Smooth muscle cell (in vitro differentiated cells): ENCODE results near the gene SYF2. TPM values are rescaled to one million over a fixed set of nuclear protein-coding genes. Genes with fewer than 3 reads are reported as not detected.
A peak's percentile ranks its signal among the peaks of the same experiment; 100 is the strongest.

Source experiments
- DNase-seq: peaks from one replicate; lab custom pipeline; 2025; ENCODE audit not compliant: unreplicated experiment; lab: John Stamatoyannopoulos, UW
- H2AFZ ChIP-seq: fragments of 200-600 bp; sonication (generic); 2 replicates; pipeline ENCODE4 v1.6.0; 2016; ENCODE audit warnings: antibody characterized with exemption, low read depth, mild to moderate bottlenecking
- H3F3A ChIP-seq: fragments of 200-600 bp; sonication (generic); 2 replicates; pipeline ENCODE4 v1.6.0; 2017; ENCODE audit warnings: antibody characterized with exemption, low read depth
- H3K27ac ChIP-seq: fragments of 200-600 bp; sonication (generic); 2 replicates; pipeline ENCODE4 v1.5.1; 2016; ENCODE audit warnings: low read depth, mild to moderate bottlenecking
- H3K27me3 ChIP-seq: fragments of 200-600 bp; sonication (generic); 2 replicates; pipeline ENCODE4 v1.6.1; 2016; ENCODE audit warnings: low read depth, mild to moderate bottlenecking
- H3K36me3 ChIP-seq: fragments of 200-600 bp; sonication (generic); 2 replicates; pipeline ENCODE4 v1.5.1; 2016; ENCODE audit warnings: low read depth
- H3K4me1 ChIP-seq: fragments of 200-600 bp; sonication (generic); 2 replicates; pipeline ENCODE4 v1.5.1; 2016; ENCODE audit warnings: low read depth
- H3K4me2 ChIP-seq: fragments of 200-600 bp; sonication (generic); 2 replicates; pipeline ENCODE4 v1.6.0; 2016; ENCODE audit warnings: mild to moderate bottlenecking
- H3K4me3 ChIP-seq: fragments of 200-600 bp; sonication (generic); 2 replicates; pipeline ENCODE4 v1.5.1; 2016; ENCODE audit warnings: mild to moderate bottlenecking
- H3K79me2 ChIP-seq: fragments of 200-600 bp; sonication (generic); 2 replicates; pipeline ENCODE4 v1.6.0; 2016; ENCODE audit warnings: low read depth, mild to moderate bottlenecking
- H3K9ac ChIP-seq: fragments of 200-600 bp; sonication (generic); 2 replicates; pipeline ENCODE4 v1.6.0; 2016; ENCODE audit warnings: low read depth
- H3K9me3 ChIP-seq: fragments of 200-600 bp; sonication (generic); replicated peaks from 2 replicates; pipeline ENCODE4 v1.5.1; 2016; ENCODE audit warnings: low read depth
- H4K20me1 ChIP-seq: fragments of 200-600 bp; sonication (generic); 2 replicates; pipeline ENCODE4 v1.6.0; 2016; ENCODE audit warnings: low read depth
- CTCF ChIP-seq: fragments of 200-600 bp; sonication (generic); IDR thresholded peaks from 2 replicates; pipeline ENCODE4 v1.5.1; 2017; ENCODE audit warnings: borderline replicate concordance, mild to moderate bottlenecking, antibody characterized with exemption; ENCODE audit not compliant: insufficient read depth, poor library complexity, severe bottlenecking
- WGBS: methylation state at CpG from one replicate; pipeline ENCODE4 v1.1.7; 2016; ENCODE audit warnings: low lambda C conversion rate; 5-methylcytosine and 5-hydroxymethylcytosine counted together
- polyA plus RNA-seq: library from polyadenylated mRNA; unstranded; fragments of >200 nt; fragmentation: Nextera tagmentation; extraction: Ambion mirVana; gene quantifications from 2 replicates; pipeline ENCODE4 v1.2.1, GENCODE V29; 2016
- total RNA-seq: library from RNA; depleted of rRNA; stranded (reverse); fragments of >200 nt; gene quantifications from 2 replicates; pipeline ENCODE4 v1.2.3, GENCODE V29; 2014

Gene SYF2
- total and polyA plus RNA-seq, 2 experiments from 2014 or later = 28.1 to 61.1 TPM

GRCh38 chr1:25208092-25208491 is 24.2 kb downstream of the SYF2 start:
- DNase-seq = no peak
- Histone ChIP-seq H2AFZ (no peak overlapping the region), H3K36me3 (no peaks in the 10 kb centered on the region), H3K27ac (no peak overlapping the region), H4K20me1 (no peaks in the 10 kb centered on the region), H3K79me2 (no peaks in the 10 kb centered on the region), H3K4me2 (no peak overlapping the region), H3K4me1 (no peaks in the 10 kb centered on the region), H3K4me3 (no peak overlapping the region), H3K27me3 (no peaks in the 10 kb centered on the region), H3K9me3 (no peaks in the 10 kb centered on the region), H3K9ac (no peak overlapping the region), H3F3A (no peaks in the 10 kb centered on the region)
- no peak for TF ChIP-seq CTCF
- 87% methylated on average over 1 of the region's 1 CpG for WGBS

- DNase-seq = no peak
- H3K4me1 ChIP-seq = no peaks in the 10 kb centered on the region
- no peak overlapping the region for H2AFZ ChIP-seq
- no peaks in the 10 kb centered on the region for H3K79me2 ChIP-seq
- no peak overlapping the region for H3K4me2 ChIP-seq
- H4K20me1 ChIP-seq = no peaks in the 10 kb centered on the region
- H3K27ac ChIP-seq = no peak overlapping the region
- H3K27me3 ChIP-seq = no peaks in the 10 kb centered on the region
- no peak overlapping the region for H3K9ac ChIP-seq
- H3K36me3 ChIP-seq = no peaks in the 10 kb centered on the region
- whole genome bisulfite sequencing = 97% methylated on average over 5 of the region's 5 CpGs
- no peak for TF ChIP-seq CTCF
- H3K4me3 ChIP-seq = no peak overlapping the region
- no peaks in the 10 kb centered on the region for H3F3A ChIP-seq
- H3K9me3 ChIP-seq = no peaks in the 10 kb centered on the region
Measured at GRCh38 chr1:25206201-25206600, 26.1 kb downstream of the SYF2 start.

- H3F3A ChIP-seq = no peaks in the 10 kb centered on the region
- H3K36me3 ChIP-seq = no peaks in the 10 kb centered on the region
- 95% methylated on average over 5 of the region's 5 CpGs for WGBS
- TF ChIP-seq CTCF = no peak
- DNase-seq = no peak
- no peak overlapping the region for H3K4me2 ChIP-seq
- H4K20me1 ChIP-seq = no peaks in the 10 kb centered on the region
- H3K4me1 ChIP-seq = no peaks in the 10 kb centered on the region
- H3K27me3 ChIP-seq = no peaks in the 10 kb centered on the region
- H3K9ac ChIP-seq = no peak overlapping the region
- no peaks in the 10 kb centered on the region for H3K9me3 ChIP-seq
- H3K4me3 ChIP-seq = no peak overlapping the region
- no peaks in the 10 kb centered on the region for H3K79me2 ChIP-seq
- H3K27ac ChIP-seq = no peak overlapping the region
- H2AFZ ChIP-seq = no peak overlapping the region
Measured at GRCh38 chr1:25205786-25206185, 26.5 kb downstream of the SYF2 start.

GRCh38 chr1:25204797-25205480 is 27.4 kb downstream of the SYF2 start:
- TF ChIP-seq CTCF = peak; percentile 76
- no peaks in the 10 kb centered on the region for H3K9me3 ChIP-seq
- H3K9ac ChIP-seq = no peak overlapping the region
- H3K4me1 ChIP-seq = no peaks in the 10 kb centered on the region
- WGBS = 69% methylated on average over 9 of the region's 9 CpGs
- no peaks in the 10 kb centered on the region for H4K20me1 ChIP-seq
- no peaks in the 10 kb centered on the region for H3K27me3 ChIP-seq
- no peaks in the 10 kb centered on the region for H3F3A ChIP-seq
- no peak overlapping the region for H3K4me3 ChIP-seq
- H3K36me3 ChIP-seq = no peaks in the 10 kb centered on the region
- no peak overlapping the region for H3K27ac ChIP-seq
- no peak overlapping the region for H3K4me2 ChIP-seq
- no peak for DNase-seq
- H2AFZ ChIP-seq = no peak overlapping the region
- H3K79me2 ChIP-seq = no peaks in the 10 kb centered on the region
